ENCODE measurements around the gene TMEM218.

TMEM218 gene

GRCh38 chr11:125055107-125055715, 56.2 kb downstream of the TMEM218 start:
- no peak for DNase-seq (ENCODE audit: low read depth)

GRCh38 chr11:125053167-125053566, 58.3 kb downstream of the TMEM218 start:
- no peak for DNase-seq (ENCODE audit: low read depth)

GRCh38 chr11:125052047-125052446, 59.4 kb downstream of the TMEM218 start:
- no peak for DNase-seq (ENCODE audit: low read depth)

GRCh38 chr11:125049164-125049792, 62.1 kb downstream of the TMEM218 start:
- DNase-seq (ENCODE audit: low read depth) = no peak

All from activated T-cell treated with anti-CD3 and anti-CD28 coated beads for 1 hour (primary cell).